ENCODE results near the gene SIK3. TPM values are rescaled to one million over a fixed set of nuclear protein-coding genes. Genes with fewer than 3 reads are reported as not detected.

SIK3 gene
- total RNA-seq, 1 donor = 25.7 TPM

DNA sequence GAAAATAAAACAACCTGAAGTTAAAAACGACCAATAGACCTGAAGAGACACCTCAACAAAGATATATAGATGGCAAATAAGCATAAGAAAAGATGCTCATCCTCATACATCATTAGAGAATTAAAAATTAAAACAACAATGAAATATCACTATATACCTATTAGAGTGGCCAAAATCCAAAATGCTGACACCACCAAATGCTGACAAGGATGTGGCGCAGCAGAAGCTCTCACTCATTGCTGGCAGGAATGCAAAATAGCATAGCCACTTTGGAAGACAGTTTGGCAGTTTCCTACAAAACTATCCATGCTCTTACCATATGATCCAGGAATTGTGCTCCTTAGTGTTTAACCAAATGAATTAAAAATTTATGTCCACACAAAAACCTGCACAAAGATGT is 205.9 kb downstream of the SIK3 start:
- H3K4me3 ChIP-seq (ENCODE audit: insufficient read depth, low read length) = no peak overlapping the region
- H3K4me1 ChIP-seq (ENCODE audit: insufficient read depth, low read length) = peaks cover 11% of the 10 kb centered on the region
- H4K20me1 ChIP-seq (ENCODE audit: insufficient read depth, low read length) = no peaks in the 10 kb centered on the region
- H3K27me3 ChIP-seq (ENCODE audit: insufficient read depth, low read length) = no peaks in the 10 kb centered on the region
- H3K36me3 ChIP-seq (ENCODE audit: insufficient read depth, low read length) = peaks cover 17% of the 10 kb centered on the region
- no peak overlapping the region for H2AFZ ChIP-seq (ENCODE audit: low read length)
- DNase-seq (ENCODE audit: insufficient read length, low spot score, missing footprints) = no peak
- H3K9me3 ChIP-seq (ENCODE audit: low read depth, low read length) = no peaks in the 10 kb centered on the region
- no peaks in the 10 kb centered on the region for H3K79me2 ChIP-seq (ENCODE audit: insufficient read depth, low read length)
- H3K4me2 ChIP-seq (ENCODE audit: insufficient read depth, low read length) = no peak overlapping the region
- no peak for TF ChIP-seq CTCF (IDR thresholded peaks at IDR 0.05; ENCODE audit: extremely low read depth, low read depth, low read length)
- H3K27ac ChIP-seq (ENCODE audit: low read depth, low read length) = no peak overlapping the region

GRCh38 chr11:116891746-116892145 is 206.5 kb downstream of the SIK3 start:
- H3K27me3 ChIP-seq (ENCODE audit: insufficient read depth, low read length) = no peaks in the 10 kb centered on the region
- H3K9me3 ChIP-seq (ENCODE audit: low read depth, low read length) = no peaks in the 10 kb centered on the region
- peaks cover 11% of the 10 kb centered on the region for H3K4me1 ChIP-seq (ENCODE audit: insufficient read depth, low read length)
- H3K36me3 ChIP-seq (ENCODE audit: insufficient read depth, low read length) = peaks cover 12% of the 10 kb centered on the region
- no peak overlapping the region for H3K4me3 ChIP-seq (ENCODE audit: insufficient read depth, low read length)
- TF ChIP-seq CTCF (IDR thresholded peaks at IDR 0.05; ENCODE audit: extremely low read depth, low read depth, low read length) = no peak
- H3K79me2 ChIP-seq (ENCODE audit: insufficient read depth, low read length) = no peaks in the 10 kb centered on the region
- no peaks in the 10 kb centered on the region for H4K20me1 ChIP-seq (ENCODE audit: insufficient read depth, low read length)
- DNase-seq (ENCODE audit: insufficient read length, low spot score, missing footprints) = no peak
- H2AFZ ChIP-seq (ENCODE audit: low read length) = no peak overlapping the region
- no peak overlapping the region for H3K27ac ChIP-seq (ENCODE audit: low read depth, low read length)
- H3K4me2 ChIP-seq (ENCODE audit: insufficient read depth, low read length) = no peak overlapping the region

DNA sequence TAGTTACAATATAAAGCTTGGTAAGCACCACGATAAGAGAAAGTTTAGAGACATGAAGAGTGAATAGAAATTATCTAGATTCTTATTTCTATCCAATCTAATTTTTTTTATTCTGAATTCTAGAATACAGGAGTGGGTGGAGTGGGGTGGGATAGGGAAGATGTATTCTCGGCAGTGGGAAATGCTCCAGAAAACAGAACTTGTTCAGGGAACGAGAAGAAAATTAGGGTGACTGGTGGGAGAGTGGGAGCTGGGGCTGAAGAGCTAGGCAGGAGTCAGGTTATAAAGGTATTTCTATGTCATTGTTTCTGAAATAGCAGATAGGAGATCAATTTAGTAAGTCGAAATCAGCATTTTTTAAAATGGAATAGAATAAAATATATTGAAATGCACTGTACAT is 207.6 kb downstream of the SIK3 start:
- no peak overlapping the region for H3K4me2 ChIP-seq (ENCODE audit: insufficient read depth, low read length)
- no peaks in the 10 kb centered on the region for H4K20me1 ChIP-seq (ENCODE audit: insufficient read depth, low read length)
- H3K4me3 ChIP-seq (ENCODE audit: insufficient read depth, low read length) = no peak overlapping the region
- peaks cover 4% of the 10 kb centered on the region for H3K36me3 ChIP-seq (ENCODE audit: insufficient read depth, low read length)
- DNase-seq (ENCODE audit: insufficient read length, low spot score, missing footprints) = no peak
- no peak for TF ChIP-seq CTCF (IDR thresholded peaks at IDR 0.05; ENCODE audit: extremely low read depth, low read depth, low read length)
- H3K27ac ChIP-seq (ENCODE audit: low read depth, low read length) = no peak overlapping the region
- H3K4me1 ChIP-seq (ENCODE audit: insufficient read depth, low read length) = peaks cover 20% of the 10 kb centered on the region
- no peaks in the 10 kb centered on the region for H3K79me2 ChIP-seq (ENCODE audit: insufficient read depth, low read length)
- H3K9me3 ChIP-seq (ENCODE audit: low read depth, low read length) = no peaks in the 10 kb centered on the region
- no peaks in the 10 kb centered on the region for H3K27me3 ChIP-seq (ENCODE audit: insufficient read depth, low read length)
- H2AFZ ChIP-seq (ENCODE audit: low read length) = no peak overlapping the region

GRCh38 chr11:116890193-116890592 is 208.0 kb downstream of the SIK3 start:
- Histone ChIP-seq H3K36me3 (ENCODE audit: insufficient read depth, low read length) (peaks cover 4% of the 10 kb centered on the region), H3K4me2 (ENCODE audit: insufficient read depth, low read length) (no peak overlapping the region), H3K27ac (ENCODE audit: low read depth, low read length) (no peak overlapping the region), H3K9me3 (ENCODE audit: low read depth, low read length) (no peaks in the 10 kb centered on the region), H2AFZ (ENCODE audit: low read length) (no peak overlapping the region), H3K4me1 (ENCODE audit: insufficient read depth, low read length) (peaks cover 20% of the 10 kb centered on the region), H3K79me2 (ENCODE audit: insufficient read depth, low read length) (no peaks in the 10 kb centered on the region), H3K27me3 (ENCODE audit: insufficient read depth, low read length) (no peaks in the 10 kb centered on the region), H3K4me3 (ENCODE audit: insufficient read depth, low read length) (no peak overlapping the region), H4K20me1 (ENCODE audit: insufficient read depth, low read length) (no peaks in the 10 kb centered on the region)
- TF ChIP-seq CTCF (IDR thresholded peaks at IDR 0.05; ENCODE audit: extremely low read depth, low read depth, low read length) = no peak
- no peak for DNase-seq (ENCODE audit: insufficient read length, low spot score, missing footprints)

Measured in osteoblast (primary cell).